ENCODE measurements around the gene C20orf202. TPM values are rescaled to one million over a fixed set of nuclear protein-coding genes. Genes with fewer than 3 reads are reported as not detected.

The C20orf202 gene
- total RNA-seq, 1 donor from 2014 or later, result not detected

DNA sequence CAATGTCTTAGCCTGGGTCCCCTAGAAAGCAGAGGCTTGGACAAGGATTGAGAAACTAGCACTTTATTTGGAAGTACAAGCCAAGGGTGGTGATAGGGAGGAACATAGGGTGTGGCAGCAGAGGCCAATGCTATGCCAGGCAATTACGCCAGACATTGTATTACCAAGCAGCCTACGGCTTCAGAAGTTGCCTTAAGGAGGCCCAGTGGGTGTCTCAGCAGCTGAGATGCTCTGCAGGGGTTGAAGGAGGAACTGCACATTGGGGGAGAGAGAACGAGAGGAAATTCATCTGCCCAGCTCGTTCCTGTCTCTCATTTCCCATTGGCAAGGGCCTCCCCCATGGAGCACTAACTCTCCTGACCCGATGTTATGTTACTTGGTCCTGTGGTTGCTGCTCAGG is 859 bp downstream of the C20orf202 start:
- no peak for TF ChIP-seq CTCF (IDR thresholded peaks at IDR 0.05; ENCODE audit: partially characterized antibody, unreplicated experiment)
- peaks cover 10% of the 10 kb centered on the region for H3K4me1 Mint-ChIP-seq (ENCODE audit: low read depth, unreplicated experiment)
- H3K27ac Mint-ChIP-seq (ENCODE audit: unreplicated experiment), result no peak overlapping the region
- H3K9me3 Mint-ChIP-seq (ENCODE audit: unreplicated experiment), result no peaks in the 10 kb centered on the region
- DNase-seq, result no peak
- no peaks in the 10 kb centered on the region for H3K36me3 Mint-ChIP-seq (ENCODE audit: unreplicated experiment)
- H3K4me3 Mint-ChIP-seq (ENCODE audit: unreplicated experiment), result no peak overlapping the region
- H3K27me3 Mint-ChIP-seq (ENCODE audit: unreplicated experiment), result peaks cover 3% of the 10 kb centered on the region

DNA sequence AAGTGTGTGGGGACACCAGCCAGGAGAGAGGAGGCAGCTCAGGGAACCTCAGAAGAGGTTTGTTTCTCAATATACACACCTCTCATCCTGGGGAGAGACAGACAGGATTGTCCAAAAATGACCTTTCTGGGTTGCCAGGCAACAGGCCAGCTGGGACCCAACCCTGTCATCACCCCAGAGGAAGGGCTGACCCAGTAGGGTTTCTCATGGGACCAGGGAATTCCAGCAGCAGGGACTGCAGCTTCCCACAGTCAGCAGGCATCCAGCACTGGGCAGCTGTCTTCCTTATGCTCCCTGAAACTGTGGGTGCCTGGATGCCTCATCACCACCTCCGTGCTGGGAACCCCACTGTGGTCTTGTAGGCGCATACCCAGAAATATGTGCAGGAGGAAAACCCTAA is 1.3 kb downstream of the C20orf202 start:
- no peak for DNase-seq
- no peaks in the 10 kb centered on the region for H3K9me3 Mint-ChIP-seq (ENCODE audit: unreplicated experiment)
- no peak overlapping the region for H3K4me3 Mint-ChIP-seq (ENCODE audit: unreplicated experiment)
- peaks cover 10% of the 10 kb centered on the region for H3K4me1 Mint-ChIP-seq (ENCODE audit: low read depth, unreplicated experiment)
- no peak for TF ChIP-seq CTCF (IDR thresholded peaks at IDR 0.05; ENCODE audit: partially characterized antibody, unreplicated experiment)
- no peaks in the 10 kb centered on the region for H3K36me3 Mint-ChIP-seq (ENCODE audit: unreplicated experiment)
- no peaks in the 10 kb centered on the region for H3K27me3 Mint-ChIP-seq (ENCODE audit: unreplicated experiment)
- H3K27ac Mint-ChIP-seq (ENCODE audit: unreplicated experiment), result no peak overlapping the region

DNA sequence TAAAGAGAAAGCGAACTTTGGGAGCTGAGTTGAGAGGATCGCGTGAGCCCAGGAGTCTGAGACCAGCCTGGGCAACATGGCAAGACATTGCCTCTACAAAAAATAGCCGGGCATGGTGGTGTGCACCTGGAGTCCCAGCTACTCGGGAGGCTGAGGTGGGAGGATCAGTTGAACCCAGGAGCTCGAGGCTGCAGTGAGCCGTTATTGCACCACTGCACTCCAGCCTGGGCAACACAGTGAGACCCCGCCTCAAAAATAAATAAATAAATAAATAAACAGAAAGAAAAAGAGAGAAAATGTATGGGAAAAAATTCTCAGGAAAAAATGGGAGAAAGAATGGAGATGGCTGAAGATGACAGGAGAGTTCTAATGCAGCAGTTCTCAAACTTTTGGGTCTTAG is 2.5 kb downstream of the C20orf202 start:
- Mint-ChIP-seq H3K4me1 (ENCODE audit: low read depth, unreplicated experiment) (peaks cover 10% of the 10 kb centered on the region), H3K4me3 (ENCODE audit: unreplicated experiment) (no peak overlapping the region), H3K36me3 (ENCODE audit: unreplicated experiment) (no peaks in the 10 kb centered on the region), H3K9me3 (ENCODE audit: unreplicated experiment) (no peaks in the 10 kb centered on the region), H3K27me3 (ENCODE audit: unreplicated experiment) (no peaks in the 10 kb centered on the region), H3K27ac (ENCODE audit: unreplicated experiment) (no peak overlapping the region)
- DNase-seq, result no peak
- TF ChIP-seq CTCF (IDR thresholded peaks at IDR 0.05; ENCODE audit: partially characterized antibody, unreplicated experiment), result no peak

GRCh38 chr20:1206366-1207148 is 3.3 kb downstream of the C20orf202 start:
- Mint-ChIP-seq H3K36me3 (ENCODE audit: unreplicated experiment) (no peaks in the 10 kb centered on the region), H3K4me3 (ENCODE audit: unreplicated experiment) (no peak overlapping the region), H3K4me1 (ENCODE audit: low read depth, unreplicated experiment) (peaks cover 10% of the 10 kb centered on the region), H3K27me3 (ENCODE audit: unreplicated experiment) (no peaks in the 10 kb centered on the region), H3K9me3 (ENCODE audit: unreplicated experiment) (no peaks in the 10 kb centered on the region), H3K27ac (ENCODE audit: unreplicated experiment) (no peak overlapping the region)
- DNase-seq, result no peak
- TF ChIP-seq CTCF (IDR thresholded peaks at IDR 0.05; ENCODE audit: partially characterized antibody, unreplicated experiment), result no peak

- DNase-seq, result no peak
- no peaks in the 10 kb centered on the region for H3K27me3 Mint-ChIP-seq (ENCODE audit: unreplicated experiment)
- H3K9me3 Mint-ChIP-seq (ENCODE audit: unreplicated experiment), result no peaks in the 10 kb centered on the region
- no peak for TF ChIP-seq CTCF (IDR thresholded peaks at IDR 0.05; ENCODE audit: partially characterized antibody, unreplicated experiment)
- no peak overlapping the region for H3K4me3 Mint-ChIP-seq (ENCODE audit: unreplicated experiment)
- H3K36me3 Mint-ChIP-seq (ENCODE audit: unreplicated experiment), result no peaks in the 10 kb centered on the region
- no peak overlapping the region for H3K27ac Mint-ChIP-seq (ENCODE audit: unreplicated experiment)
- peaks cover 10% of the 10 kb centered on the region for H3K4me1 Mint-ChIP-seq (ENCODE audit: low read depth, unreplicated experiment)
Measured at GRCh38 chr20:1207293-1207878, 4.1 kb downstream of the C20orf202 start.

All from glutamatergic neuron (in vitro differentiated cells).